Activated CD4-positive, alpha-beta T cell treated with anti-CD3 and anti-CD28 coated beads, Interleukin-10, Interleukin-2, amounts not matched to agents 100 ng/mL and 50 ng/mL, durations not matched to agents 16 hours and 8 hours (primary cell): ENCODE data around the gene RTN4RL1.
"Not testable (repeated sequence)": the region's sequence is repeated elsewhere in the genome, so short reads cannot be mapped to it uniquely, and the experiment has no call there.

ENCODE experiments used
- DNase-seq: peaks from one replicate; pipeline ENCODE4 v3.0.0-alpha.2; 2020

The RTN4RL1 gene

GRCh38 chr17:2023692-2024571 is 1.2 kb downstream of the RTN4RL1 start:
- peak; percentile 13 for DNase-seq

- DNase-seq = no peak
Observed at GRCh38 chr17:2023256-2023655, 1.9 kb downstream of the RTN4RL1 start.

- DNase-seq = no peak
Observed at GRCh38 chr17:2022647-2023240, 2.4 kb downstream of the RTN4RL1 start.

GRCh38 chr17:2020721-2021120 is 4.4 kb downstream of the RTN4RL1 start:
- no peak for DNase-seq

GRCh38 chr17:2019723-2020122 is 5.4 kb downstream of the RTN4RL1 start:
- DNase-seq = no peak

GRCh38 chr17:2018716-2019510 is 6.2 kb downstream of the RTN4RL1 start:
- DNase-seq = no peak

- no peak for DNase-seq
Observed at GRCh38 chr17:2017274-2017941, 7.7 kb downstream of the RTN4RL1 start.

- no peak for DNase-seq
Observed at GRCh38 chr17:2016494-2016893, 8.6 kb downstream of the RTN4RL1 start.

GRCh38 chr17:2015314-2015713 is 9.8 kb downstream of the RTN4RL1 start:
- no peak for DNase-seq

GRCh38 chr17:2013994-2014317 is 11.2 kb downstream of the RTN4RL1 start:
- no peak for DNase-seq

GRCh38 chr17:2013220-2013993 is 11.7 kb downstream of the RTN4RL1 start:
- DNase-seq = not testable (repeated sequence)

GRCh38 chr17:2012499-2012898 is 12.6 kb downstream of the RTN4RL1 start:
- no peak for DNase-seq

GRCh38 chr17:2011411-2012371 is 13.4 kb downstream of the RTN4RL1 start:
- DNase-seq = no peak

GRCh38 chr17:2009737-2010136 is 15.4 kb downstream of the RTN4RL1 start:
- no peak for DNase-seq

- DNase-seq = no peak
Observed at GRCh38 chr17:2008332-2009126, 16.6 kb downstream of the RTN4RL1 start.

GRCh38 chr17:2004435-2004952 is 20.6 kb downstream of the RTN4RL1 start:
- DNase-seq = no peak

- DNase-seq = no peak
Observed at GRCh38 chr17:2003525-2003924, 21.6 kb downstream of the RTN4RL1 start.

GRCh38 chr17:2002767-2003329 is 22.3 kb downstream of the RTN4RL1 start:
- DNase-seq = no peak

GRCh38 chr17:1999557-2000251 is 25.4 kb downstream of the RTN4RL1 start:
- no peak for DNase-seq
